HEK293 (cell line): ENCODE measurements around the gene LGALS13.

Source experiments
- CTCF ChIA-PET: fragments of 350-600 bp; formaldehyde crosslinking; extraction: SDS; loops from one replicate; lab custom pipeline; 2021; ENCODE audit warnings: antibody characterized with exemption; lab: Yijun Ruan, JAX
- POLR2A ChIA-PET: fragments of 300-600 bp; formaldehyde crosslinking; extraction: SDS; loops from one replicate; lab custom pipeline; 2020; ENCODE audit warnings: antibody characterized with exemption, inconsistent platforms; lab: Yijun Ruan, JAX
- H3K27ac ChIP-seq: fragments of 200-500 bp; sonication (Bioruptor generic); 2 replicates; pipeline ENCODE4 v1.5.1; 2014; ENCODE audit warnings: low read depth, low read length, control low read depth, inconsistent platforms; ENCODE audit errors: extremely low read depth
- H3K36me3 ChIP-seq, 2 experiments: fragments of 200-500 bp in 1 of 2; sonication (Bioruptor generic) in 1 of 2; 1 replicate in 1 of 2; 2 replicates in 1 of 2; pipeline ENCODE4 v1.5.1; 2014 to 2017; ENCODE audit warnings: inconsistent platforms in 2 of 2, low read length in 2 of 2; ENCODE audit not compliant: control insufficient read depth in 2 of 2, insufficient read depth in 1 of 2
- H3K4me1 ChIP-seq: fragments of 200-500 bp; sonication (Bioruptor generic); 2 replicates; pipeline ENCODE4 v1.5.1; 2014; ENCODE audit warnings: mild to moderate bottlenecking, low read length, inconsistent platforms; ENCODE audit not compliant: control insufficient read depth, insufficient read depth
- H3K4me3 ChIP-seq: 2 replicates; pipeline ENCODE4 v1.5.1; 2011; ENCODE audit warnings: low read depth, mild to moderate bottlenecking, control low read depth, low read length, moderate library complexity
- H3K9me3 ChIP-seq: fragments of 200-500 bp; sonication (Bioruptor generic); 2 replicates; pipeline ENCODE4 v1.5.1; 2014; ENCODE audit warnings: low read depth, low read length, inconsistent platforms; ENCODE audit not compliant: control insufficient read depth, insufficient read depth
- GLIS1 ChIP-seq: fragments of 450-650 bp; formaldehyde crosslinking; IDR thresholded peaks from 2 replicates; pipeline ENCODE4 v1.5.1; 2016; ENCODE audit warnings: missing biosample characterization, missing genetic modification characterization
- MZF1 ChIP-seq: fragments of 450-650 bp; formaldehyde crosslinking; IDR thresholded peaks from 2 replicates; pipeline ENCODE4 v1.5.1; 2017; ENCODE audit warnings: missing biosample characterization, missing genetic modification characterization, borderline replicate concordance
- SP3 ChIP-seq: fragments of 450-650 bp; formaldehyde crosslinking; IDR thresholded peaks from 2 replicates; pipeline ENCODE4 v1.5.1; 2016; ENCODE audit warnings: missing biosample characterization, missing genetic modification characterization
- ZBTB48 ChIP-seq: fragments of 450-650 bp; formaldehyde crosslinking; IDR thresholded peaks from 2 replicates; pipeline ENCODE4 v1.5.1; 2016; ENCODE audit warnings: missing biosample characterization, missing genetic modification characterization
- ZNF140 ChIP-seq: fragments of 450-650 bp; formaldehyde crosslinking; IDR thresholded peaks from 2 replicates; pipeline ENCODE4 v1.5.1; 2016; ENCODE audit warnings: missing biosample characterization, missing genetic modification characterization
- ZNF169 ChIP-seq: fragments of 450-650 bp; formaldehyde crosslinking; IDR thresholded peaks from 2 replicates; pipeline ENCODE4 v1.5.1; 2016; ENCODE audit warnings: missing biosample characterization, missing genetic modification characterization
- ZNF18 ChIP-seq: fragments of 450-650 bp; formaldehyde crosslinking; IDR thresholded peaks from 2 replicates; pipeline ENCODE4 v1.5.1; 2016; ENCODE audit warnings: missing biosample characterization, missing genetic modification characterization
- ZNF19 ChIP-seq: fragments of 450-650 bp; formaldehyde crosslinking; IDR thresholded peaks from 2 replicates; pipeline ENCODE4; 2016; ENCODE audit warnings: missing biosample characterization, missing genetic modification characterization, low read depth
- ZNF221 ChIP-seq: fragments of 450-650 bp; formaldehyde crosslinking; IDR thresholded peaks from 2 replicates; pipeline ENCODE4 v1.5.1; 2017; ENCODE audit warnings: missing biosample characterization, missing genetic modification characterization, borderline replicate concordance
- ZNF248 ChIP-seq: fragments of 450-650 bp; formaldehyde crosslinking; IDR thresholded peaks from 2 replicates; pipeline ENCODE4 v1.5.1; 2017; ENCODE audit warnings: missing biosample characterization, missing genetic modification characterization
- ZNF391 ChIP-seq: fragments of 450-650 bp; formaldehyde crosslinking; IDR thresholded peaks from 2 replicates; pipeline ENCODE4 v1.5.1; 2016; ENCODE audit warnings: low read depth, missing biosample characterization, missing genetic modification characterization, borderline replicate concordance
- ZNF501 ChIP-seq: fragments of 450-650 bp; formaldehyde crosslinking; IDR thresholded peaks from 2 replicates; pipeline ENCODE4 v1.5.1; 2016; ENCODE audit warnings: missing biosample characterization, missing genetic modification characterization
- ZNF530 ChIP-seq: fragments of 450-650 bp; formaldehyde crosslinking; IDR thresholded peaks from 2 replicates; pipeline ENCODE4 v1.5.1; 2016; ENCODE audit warnings: low read depth, missing biosample characterization, missing genetic modification characterization
- ZNF544 ChIP-seq: fragments of 450-650 bp; formaldehyde crosslinking; IDR thresholded peaks from 2 replicates; pipeline ENCODE4 v1.5.0; 2017; ENCODE audit warnings: missing biosample characterization, missing genetic modification characterization
- ZNF560 ChIP-seq: fragments of 450-650 bp; formaldehyde crosslinking; IDR thresholded peaks from 2 replicates; pipeline ENCODE4 v1.5.1; 2017; ENCODE audit warnings: missing biosample characterization, missing genetic modification characterization, borderline replicate concordance
- ZNF621 ChIP-seq: fragments of 450-650 bp; formaldehyde crosslinking; IDR thresholded peaks from 2 replicates; pipeline ENCODE4 v1.5.1; 2017; ENCODE audit warnings: missing biosample characterization, missing genetic modification characterization
- ZNF626 ChIP-seq: fragments of 450-650 bp; sonication (Bioruptor Pico); formaldehyde crosslinking; IDR thresholded peaks from 2 replicates; pipeline ENCODE4 v1.5.1; 2018; ENCODE audit warnings: missing biosample characterization, missing genetic modification characterization, inconsistent platforms
- ZNF654 ChIP-seq: fragments of 450-650 bp; formaldehyde crosslinking; IDR thresholded peaks from 2 replicates; pipeline ENCODE4 v1.5.1; 2016; ENCODE audit warnings: low read depth, missing biosample characterization, missing genetic modification characterization
- ZNF664 ChIP-seq: fragments of 450-650 bp; formaldehyde crosslinking; IDR thresholded peaks from 2 replicates; pipeline ENCODE4 v1.5.1; 2016; ENCODE audit warnings: missing biosample characterization, missing genetic modification characterization
- ZNF707 ChIP-seq: fragments of 450-650 bp; formaldehyde crosslinking; IDR thresholded peaks from 2 replicates; pipeline ENCODE4 v1.5.1; 2016; ENCODE audit warnings: missing biosample characterization, missing genetic modification characterization
- ZNF768 ChIP-seq: fragments of 450-650 bp; formaldehyde crosslinking; IDR thresholded peaks from 2 replicates; pipeline ENCODE4 v1.5.1; 2018; ENCODE audit warnings: missing biosample characterization, mild to moderate bottlenecking, missing genetic modification characterization
- ZNF777 ChIP-seq: fragments of 450-650 bp; formaldehyde crosslinking; IDR thresholded peaks from 2 replicates; pipeline ENCODE4 v1.5.1; 2017; ENCODE audit warnings: missing biosample characterization, missing genetic modification characterization, borderline replicate concordance
- ZSCAN23 ChIP-seq: fragments of 450-650 bp; formaldehyde crosslinking; IDR thresholded peaks from 2 replicates; pipeline ENCODE4 v1.5.1; 2016; ENCODE audit warnings: missing biosample characterization, missing genetic modification characterization
- TF ChIP-seq, protein P1 (sequence below): fragments of 450-650 bp; formaldehyde crosslinking; conservative IDR thresholded peaks from 2 replicates; pipeline ENCODE4 v1.5.1; 2016; ENCODE audit warnings: low read depth, missing biosample characterization, missing genetic modification characterization
- TF ChIP-seq, protein P2 (sequence below): fragments of 450-650 bp; formaldehyde crosslinking; IDR thresholded peaks from 2 replicates; pipeline ENCODE4 v1.5.1; 2016; ENCODE audit warnings: missing biosample characterization, missing genetic modification characterization
- TF ChIP-seq, protein P3 (sequence below): fragments of 450-650 bp; formaldehyde crosslinking; IDR thresholded peaks from 2 replicates; pipeline ENCODE4; 2016; ENCODE audit warnings: missing biosample characterization, missing genetic modification characterization

Gene LGALS13

DNA sequence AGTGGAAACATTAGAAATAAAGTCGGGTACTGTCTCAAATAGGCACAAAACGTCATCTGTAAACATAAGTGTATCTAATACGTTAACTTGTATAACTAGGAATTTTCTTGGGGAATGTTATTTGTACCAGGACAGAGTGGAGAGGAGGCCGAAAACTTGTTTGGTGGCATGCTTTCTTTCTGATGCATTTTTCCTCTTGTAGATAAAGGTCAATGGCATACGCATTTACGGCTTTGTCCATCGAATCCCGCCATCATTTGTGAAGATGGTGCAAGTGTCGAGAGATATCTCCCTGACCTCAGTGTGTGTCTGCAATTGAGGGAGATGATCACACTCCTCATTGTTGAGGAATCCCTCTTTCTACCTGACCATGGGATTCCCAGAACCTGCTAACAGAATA, 4.7 kb downstream of the LGALS13 start:
- ChIA-PET CTCF (interaction anchor here (0.6 kb wide), 1 partner anchor 166 kb away, joined by 3 read pairs; no protein-coding TSS in a partner anchor), POLR2A (no interaction called here)
- TF ChIP-seq SP3 (tag by site-specific recombination) (no peak), ZNF768 (tag by site-specific recombination) (no peak), ZNF18 (tag by site-specific recombination) (no peak), ZNF654 (no peak), ZBTB48 (tag by site-specific recombination) (no peak), ZNF626 (tag by site-specific recombination) (no peak), ZNF544 (tag by site-specific recombination) (no peak), GLIS1 (tag by site-specific recombination) (no peak), ZNF140 (no peak), ZNF530 (tag by site-specific recombination) (no peak), ZNF621 (no peak), ZSCAN23 (no peak)
- TF ChIP-seq, protein P1, sequence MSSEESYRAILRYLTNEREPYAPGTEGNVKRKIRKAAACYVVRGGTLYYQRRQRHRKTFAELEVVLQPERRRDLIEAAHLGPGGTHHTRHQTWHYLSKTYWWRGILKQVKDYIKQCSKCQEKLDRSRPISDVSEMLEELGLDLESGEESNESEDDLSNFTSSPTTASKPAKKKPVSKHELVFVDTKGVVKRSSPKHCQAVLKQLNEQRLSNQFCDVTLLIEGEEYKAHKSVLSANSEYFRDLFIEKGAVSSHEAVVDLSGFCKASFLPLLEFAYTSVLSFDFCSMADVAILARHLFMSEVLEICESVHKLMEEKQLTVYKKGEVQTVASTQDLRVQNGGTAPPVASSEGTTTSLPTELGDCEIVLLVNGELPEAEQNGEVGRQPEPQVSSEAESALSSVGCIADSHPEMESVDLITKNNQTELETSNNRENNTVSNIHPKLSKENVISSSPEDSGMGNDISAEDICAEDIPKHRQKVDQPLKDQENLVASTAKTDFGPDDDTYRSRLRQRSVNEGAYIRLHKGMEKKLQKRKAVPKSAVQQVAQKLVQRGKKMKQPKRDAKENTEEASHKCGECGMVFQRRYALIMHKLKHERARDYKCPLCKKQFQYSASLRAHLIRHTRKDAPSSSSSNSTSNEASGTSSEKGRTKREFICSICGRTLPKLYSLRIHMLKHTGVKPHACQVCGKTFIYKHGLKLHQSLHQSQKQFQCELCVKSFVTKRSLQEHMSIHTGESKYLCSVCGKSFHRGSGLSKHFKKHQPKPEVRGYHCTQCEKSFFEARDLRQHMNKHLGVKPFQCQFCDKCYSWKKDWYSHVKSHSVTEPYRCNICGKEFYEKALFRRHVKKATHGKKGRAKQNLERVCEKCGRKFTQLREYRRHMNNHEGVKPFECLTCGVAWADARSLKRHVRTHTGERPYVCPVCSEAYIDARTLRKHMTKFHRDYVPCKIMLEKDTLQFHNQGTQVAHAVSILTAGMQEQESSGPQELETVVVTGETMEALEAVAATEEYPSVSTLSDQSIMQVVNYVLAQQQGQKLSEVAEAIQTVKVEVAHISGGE: no peak
- TF ChIP-seq, protein P2, sequence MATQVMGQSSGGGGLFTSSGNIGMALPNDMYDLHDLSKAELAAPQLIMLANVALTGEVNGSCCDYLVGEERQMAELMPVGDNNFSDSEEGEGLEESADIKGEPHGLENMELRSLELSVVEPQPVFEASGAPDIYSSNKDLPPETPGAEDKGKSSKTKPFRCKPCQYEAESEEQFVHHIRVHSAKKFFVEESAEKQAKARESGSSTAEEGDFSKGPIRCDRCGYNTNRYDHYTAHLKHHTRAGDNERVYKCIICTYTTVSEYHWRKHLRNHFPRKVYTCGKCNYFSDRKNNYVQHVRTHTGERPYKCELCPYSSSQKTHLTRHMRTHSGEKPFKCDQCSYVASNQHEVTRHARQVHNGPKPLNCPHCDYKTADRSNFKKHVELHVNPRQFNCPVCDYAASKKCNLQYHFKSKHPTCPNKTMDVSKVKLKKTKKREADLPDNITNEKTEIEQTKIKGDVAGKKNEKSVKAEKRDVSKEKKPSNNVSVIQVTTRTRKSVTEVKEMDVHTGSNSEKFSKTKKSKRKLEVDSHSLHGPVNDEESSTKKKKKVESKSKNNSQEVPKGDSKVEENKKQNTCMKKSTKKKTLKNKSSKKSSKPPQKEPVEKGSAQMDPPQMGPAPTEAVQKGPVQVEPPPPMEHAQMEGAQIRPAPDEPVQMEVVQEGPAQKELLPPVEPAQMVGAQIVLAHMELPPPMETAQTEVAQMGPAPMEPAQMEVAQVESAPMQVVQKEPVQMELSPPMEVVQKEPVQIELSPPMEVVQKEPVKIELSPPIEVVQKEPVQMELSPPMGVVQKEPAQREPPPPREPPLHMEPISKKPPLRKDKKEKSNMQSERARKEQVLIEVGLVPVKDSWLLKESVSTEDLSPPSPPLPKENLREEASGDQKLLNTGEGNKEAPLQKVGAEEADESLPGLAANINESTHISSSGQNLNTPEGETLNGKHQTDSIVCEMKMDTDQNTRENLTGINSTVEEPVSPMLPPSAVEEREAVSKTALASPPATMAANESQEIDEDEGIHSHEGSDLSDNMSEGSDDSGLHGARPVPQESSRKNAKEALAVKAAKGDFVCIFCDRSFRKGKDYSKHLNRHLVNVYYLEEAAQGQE: no peak
- Histone ChIP-seq H3K27ac (no peak overlapping the region), H3K9me3 (peaks cover 4% of the 10 kb centered on the region), H3K4me1 (no peaks in the 10 kb centered on the region), H3K36me3 (no peaks in the 10 kb centered on the region), H3K4me3 (no peak overlapping the region)

DNA sequence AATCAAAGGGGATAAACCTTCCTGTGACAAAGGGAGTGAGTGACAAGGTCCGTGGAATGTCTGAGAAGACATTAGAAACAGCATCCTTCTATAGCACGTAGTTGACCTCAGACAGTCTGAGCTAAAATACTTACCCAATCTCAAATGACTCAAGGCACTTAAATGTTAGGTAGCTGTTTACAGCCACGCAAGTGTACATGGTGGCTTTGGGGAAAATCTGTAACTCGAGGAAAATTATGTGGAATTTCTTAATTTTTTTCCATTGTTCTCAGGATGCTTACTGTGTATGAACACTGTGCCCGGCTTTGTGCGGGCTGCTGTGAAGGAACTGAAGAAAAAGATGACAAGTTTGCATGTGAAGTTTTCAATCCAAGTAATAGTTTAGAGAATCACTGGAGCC, 5.2 kb downstream of the LGALS13 start:
- Histone ChIP-seq H3K9me3 (peaks cover 2% of the 10 kb centered on the region), H3K27ac (no peak overlapping the region), H3K4me3 (no peak overlapping the region), H3K36me3 (no peaks in the 10 kb centered on the region), H3K4me1 (no peaks in the 10 kb centered on the region)
- CTCF ChIA-PET: interaction anchor here (0.6 kb wide), 1 partner anchor 167 kb away, joined by 3 read pairs; no protein-coding TSS in a partner anchor
- POLR2A ChIA-PET: no interaction called here
- TF ChIP-seq ZNF169 (tag by site-specific recombination) (no peak), ZNF248 (tag by site-specific recombination) (no peak), MZF1 (no peak), ZNF707 (tag by site-specific recombination) (no peak), ZNF19 (tag by site-specific recombination) (no peak), ZNF391 (no peak), ZNF777 (tag by site-specific recombination) (no peak), ZNF664 (tag by site-specific recombination) (no peak), ZNF621 (no peak), ZNF560 (no peak), ZNF501 (tag by site-specific recombination) (no peak), ZNF221 (no peak)
- TF ChIP-seq, protein P3, sequence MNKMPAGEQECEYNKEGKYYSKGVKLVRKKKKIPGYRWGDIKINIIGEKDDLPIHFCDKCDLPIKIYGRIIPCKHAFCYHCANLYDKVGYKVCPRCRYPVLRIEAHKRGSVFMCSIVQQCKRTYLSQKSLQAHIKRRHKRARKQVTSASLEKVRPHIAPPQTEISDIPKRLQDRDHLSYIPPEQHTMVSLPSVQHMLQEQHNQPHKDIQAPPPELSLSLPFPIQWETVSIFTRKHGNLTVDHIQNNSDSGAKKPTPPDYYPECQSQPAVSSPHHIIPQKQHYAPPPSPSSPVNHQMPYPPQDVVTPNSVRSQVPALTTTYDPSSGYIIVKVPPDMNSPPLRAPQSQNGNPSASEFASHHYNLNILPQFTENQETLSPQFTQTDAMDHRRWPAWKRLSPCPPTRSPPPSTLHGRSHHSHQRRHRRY (tag by site-specific recombination): no peak
- TF ChIP-seq, all 188 proteins: peak for 0
